Heart left ventricle (tissue), 13 donors: ENCODE data around the gene RPS6KA2.

Experiments used
- POLR2A ChIP-seq, 2 donors: fragments of 450-650 bp; IDR thresholded peaks; one replicate each; pipeline ENCODE4 v1.6.1; 2017; ENCODE audit warnings: antibody characterized with exemption in 2 of 2, mild to moderate bottlenecking in 2 of 2, moderate library complexity in 2 of 2
- TF ChIP-seq, protein P1 (sequence below), 12 donors: fragments of 200-600 bp; sonication (generic) in 4 of 12; IDR thresholded peaks; one replicate each; pipeline versions ENCODE4 v1.5.0 to v1.8.0; 2018 to 2022; ENCODE audit warnings: antibody characterized with exemption in 12 of 12, mild to moderate bottlenecking in 5 of 12
- donor health status: ischemic (EF 13 %, LVEDD 7.1; RV severe dilation, severe dysfunction).
- donor health status: DM: no; HTN: yes; CAD: no.
- donor health status: DM: no; HTN: no; CAD: no.
- donor health status: ischemic (EF 25% LVEDD 6.9; RV normal size, moderate dysfunction).
- donor health status: ischemic (EF 25% LVEDD 5.7; RV mildly dilated, moderate dysfunction).
- donor health status: ischemic (EF 35%, LVEDD 5.7; RV mildly dilated, moderate dysfunction).
- donor health status: nonischemic (EF 11% LVEDD 7.7; RV severe dilation, severe dysfunction).
- donor health status: DM: yes; HTN: yes; CAD: no.
- donor health status: PGD.
- donor health status: ischemic (EF 29% LVEDD 5.4; RV normal size, mild dysfunction).
- donor health status: nonischemic (EF 23%, LVEDD 6.1; RV moderate dilation, normal function).

- TF ChIP-seq POLR2A (IDR thresholded peaks at IDR 0.05), result no peak
- TF ChIP-seq, protein P1, sequence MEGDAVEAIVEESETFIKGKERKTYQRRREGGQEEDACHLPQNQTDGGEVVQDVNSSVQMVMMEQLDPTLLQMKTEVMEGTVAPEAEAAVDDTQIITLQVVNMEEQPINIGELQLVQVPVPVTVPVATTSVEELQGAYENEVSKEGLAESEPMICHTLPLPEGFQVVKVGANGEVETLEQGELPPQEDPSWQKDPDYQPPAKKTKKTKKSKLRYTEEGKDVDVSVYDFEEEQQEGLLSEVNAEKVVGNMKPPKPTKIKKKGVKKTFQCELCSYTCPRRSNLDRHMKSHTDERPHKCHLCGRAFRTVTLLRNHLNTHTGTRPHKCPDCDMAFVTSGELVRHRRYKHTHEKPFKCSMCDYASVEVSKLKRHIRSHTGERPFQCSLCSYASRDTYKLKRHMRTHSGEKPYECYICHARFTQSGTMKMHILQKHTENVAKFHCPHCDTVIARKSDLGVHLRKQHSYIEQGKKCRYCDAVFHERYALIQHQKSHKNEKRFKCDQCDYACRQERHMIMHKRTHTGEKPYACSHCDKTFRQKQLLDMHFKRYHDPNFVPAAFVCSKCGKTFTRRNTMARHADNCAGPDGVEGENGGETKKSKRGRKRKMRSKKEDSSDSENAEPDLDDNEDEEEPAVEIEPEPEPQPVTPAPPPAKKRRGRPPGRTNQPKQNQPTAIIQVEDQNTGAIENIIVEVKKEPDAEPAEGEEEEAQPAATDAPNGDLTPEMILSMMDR (IDR thresholded peaks at IDR 0.05), result no peak
Measured at GRCh38 chr6:166485651-166486535, 141.2 kb downstream of the RPS6KA2 start.
